Heart left ventricle (tissue), 13 donors: ENCODE measurements around the gene C1QA.

ENCODE experiments used
- POLR2A ChIP-seq, 2 donors: fragments of 450-650 bp; IDR thresholded peaks; one replicate each; pipeline ENCODE4 v1.6.1; 2017; ENCODE audit warnings: antibody characterized with exemption in 2 of 2, mild to moderate bottlenecking in 2 of 2, moderate library complexity in 2 of 2
- TF ChIP-seq, protein P1 (sequence below), 12 donors: fragments of 200-600 bp; sonication (generic) in 4 of 12; IDR thresholded peaks; one replicate each; pipeline versions ENCODE4 v1.5.0 to v1.8.0; 2018 to 2022; ENCODE audit warnings: antibody characterized with exemption in 12 of 12, mild to moderate bottlenecking in 5 of 12
- donor health status: ischemic (EF 13 %, LVEDD 7.1; RV severe dilation, severe dysfunction).
- donor health status: DM: no; HTN: yes; CAD: no.
- donor health status: DM: no; HTN: no; CAD: no.
- donor health status: ischemic (EF 25% LVEDD 6.9; RV normal size, moderate dysfunction).
- donor health status: ischemic (EF 25% LVEDD 5.7; RV mildly dilated, moderate dysfunction).
- donor health status: ischemic (EF 35%, LVEDD 5.7; RV mildly dilated, moderate dysfunction).
- donor health status: nonischemic (EF 11% LVEDD 7.7; RV severe dilation, severe dysfunction).
- donor health status: DM: yes; HTN: yes; CAD: no.
- donor health status: PGD.
- donor health status: ischemic (EF 29% LVEDD 5.4; RV normal size, mild dysfunction).
- donor health status: nonischemic (EF 23%, LVEDD 6.1; RV moderate dilation, normal function).

DNA sequence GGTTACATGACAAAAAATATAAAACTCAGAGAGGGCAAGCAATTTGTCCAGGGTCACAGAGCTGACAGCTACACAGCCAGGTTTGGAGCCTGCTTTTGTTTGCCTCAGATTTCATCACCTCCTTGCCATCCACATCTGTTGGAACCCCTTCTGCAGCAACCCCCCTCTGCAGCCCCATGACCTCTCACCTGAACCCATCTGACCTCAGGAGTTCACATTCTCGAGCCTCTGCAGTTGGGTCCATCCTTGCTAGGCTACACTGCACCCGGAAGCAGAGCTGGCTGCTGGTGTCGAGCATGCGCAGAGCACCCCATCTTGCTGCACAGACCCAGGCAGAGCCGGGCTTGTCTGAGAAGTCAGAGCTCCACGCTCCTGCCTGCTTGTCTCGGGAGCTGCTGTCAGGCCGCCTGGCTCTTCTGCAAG is 26.6 kb downstream of the C1QA start:
- TF ChIP-seq, protein P1, sequence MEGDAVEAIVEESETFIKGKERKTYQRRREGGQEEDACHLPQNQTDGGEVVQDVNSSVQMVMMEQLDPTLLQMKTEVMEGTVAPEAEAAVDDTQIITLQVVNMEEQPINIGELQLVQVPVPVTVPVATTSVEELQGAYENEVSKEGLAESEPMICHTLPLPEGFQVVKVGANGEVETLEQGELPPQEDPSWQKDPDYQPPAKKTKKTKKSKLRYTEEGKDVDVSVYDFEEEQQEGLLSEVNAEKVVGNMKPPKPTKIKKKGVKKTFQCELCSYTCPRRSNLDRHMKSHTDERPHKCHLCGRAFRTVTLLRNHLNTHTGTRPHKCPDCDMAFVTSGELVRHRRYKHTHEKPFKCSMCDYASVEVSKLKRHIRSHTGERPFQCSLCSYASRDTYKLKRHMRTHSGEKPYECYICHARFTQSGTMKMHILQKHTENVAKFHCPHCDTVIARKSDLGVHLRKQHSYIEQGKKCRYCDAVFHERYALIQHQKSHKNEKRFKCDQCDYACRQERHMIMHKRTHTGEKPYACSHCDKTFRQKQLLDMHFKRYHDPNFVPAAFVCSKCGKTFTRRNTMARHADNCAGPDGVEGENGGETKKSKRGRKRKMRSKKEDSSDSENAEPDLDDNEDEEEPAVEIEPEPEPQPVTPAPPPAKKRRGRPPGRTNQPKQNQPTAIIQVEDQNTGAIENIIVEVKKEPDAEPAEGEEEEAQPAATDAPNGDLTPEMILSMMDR (IDR thresholded peaks at IDR 0.05), result no peak
- no peak for TF ChIP-seq POLR2A (IDR thresholded peaks at IDR 0.05)
